HepG2 (cell line): ENCODE data around the gene ATE1. TPM values are rescaled to one million over a fixed set of nuclear protein-coding genes. Genes with fewer than 3 reads are reported as not detected.

Source experiments
- ATAC-seq: fragments of 200-7000 bp; cut with Tn5 transposase; 3 replicates; pipeline ENCODE4 v1.9.1; 2020; ENCODE audit warnings: mild to moderate bottlenecking, moderate library complexity
- BruUV-seq: library from RNA; stranded (reverse); fragments of 400-500 nt; replicated peaks from 2 replicates; lab custom pipeline; 2021; lab: Mats Ljungman, UMichigan
- CTCF ChIA-PET: fragments of 300-600 bp; formaldehyde crosslinking; extraction: SDS; loops from one replicate; lab custom pipeline; 2021; ENCODE audit warnings: low total read pairs, inconsistent platforms, low intra/inter-chr PET ratio; lab: Yijun Ruan, JAX
- POLR2A ChIA-PET: fragments of 350-600 bp; sonication (Branson Sonifier 250); formaldehyde crosslinking; loops from one replicate; lab custom pipeline; 2020; ENCODE audit warnings: antibody characterized with exemption, inconsistent platforms; lab: Yijun Ruan, JAX
- DNase-seq: peaks from one replicate; pipeline ENCODE4 v3.0.0-alpha.2; 2015; ENCODE audit warnings: low spot score
- FAIRE-seq: peaks from 3 replicates; lab custom pipeline; 2011; peaks lifted over from hg19 to GRCh38; lab: Jason Lieb, UNC
- H2AFZ ChIP-seq: one replicate; pipeline ENCODE4 v1.6.1; 2011; ENCODE audit warnings: low read length, inconsistent platforms
- H3K27ac ChIP-seq: fragments of 300-600 bp; 3 replicates; pipeline ENCODE4 v1.8.0; 2011; ENCODE audit warnings: mixed run types, mild to moderate bottlenecking, mixed read lengths, low read length, inconsistent platforms; ENCODE audit not compliant: insufficient read depth; ENCODE audit errors: extremely low read length
- H3K27me3 ChIP-seq, 2 experiments: fragments of 200-600 bp in 1 of 2; 2 replicates in 1 of 2; 3 replicates in 1 of 2; pipeline versions ENCODE4 v1.6.0 to v1.8.0; 2011; ENCODE audit warnings: low read length in 2 of 2, mild to moderate bottlenecking in 2 of 2, moderate library complexity in 2 of 2, inconsistent platforms in 1 of 2; ENCODE audit not compliant: insufficient read depth in 2 of 2, control insufficient read depth in 1 of 2
- H3K36me3 ChIP-seq, 2 experiments: fragments of 200-600 bp in 1 of 2; replicated peaks in 1 of 2; 2 replicates in 1 of 2; 3 replicates in 1 of 2; pipeline versions ENCODE4 v1.5.1 to v1.8.0; 2011; ENCODE audit warnings: low read length in 2 of 2, inconsistent platforms in 1 of 2; ENCODE audit not compliant: insufficient read depth in 2 of 2, control insufficient read depth in 1 of 2
- H3K4me1 ChIP-seq: 2 replicates; pipeline ENCODE4 v1.5.1; 2012; ENCODE audit warnings: low read length, inconsistent platforms; ENCODE audit not compliant: insufficient read depth
- H3K4me2 ChIP-seq: 2 replicates; pipeline ENCODE4 v1.6.0; 2011; ENCODE audit warnings: low read depth, low read length, inconsistent platforms
- H3K4me3 ChIP-seq, 3 experiments: fragments of 200-600 bp in 1 of 3; sonication (generic), shearing (Covaris generic) in 1 of 3; replicated peaks in 1 of 3; 2 replicates each; pipeline ENCODE4 v1.5.1; 2011 to 2016; ENCODE audit warnings: low read length in 3 of 3, inconsistent platforms in 2 of 3, low read depth in 2 of 3, mild to moderate bottlenecking in 2 of 3, control low read depth in 1 of 3, mixed read lengths in 1 of 3; ENCODE audit not compliant: insufficient read depth in 1 of 3
- H3K79me2 ChIP-seq: one replicate; pipeline ENCODE4 v1.6.1; 2011; ENCODE audit warnings: low read length, inconsistent platforms; ENCODE audit not compliant: insufficient read depth
- H3K9ac ChIP-seq: 2 replicates; pipeline ENCODE4 v1.6.0; 2011; ENCODE audit warnings: mild to moderate bottlenecking, low read depth, low read length, inconsistent platforms; ENCODE audit not compliant: insufficient read depth
- H3K9me3 ChIP-seq: 2 replicates; pipeline ENCODE4 v1.5.1; 2012; ENCODE audit warnings: mild to moderate bottlenecking, low read length
- H4K20me1 ChIP-seq: 2 replicates; pipeline ENCODE4 v1.6.0; 2011; ENCODE audit warnings: inconsistent platforms, mild to moderate bottlenecking, low read length, moderate library complexity; ENCODE audit not compliant: insufficient read depth
- ATAD3A ChIP-seq: sonication (generic); formaldehyde crosslinking; IDR thresholded peaks from 2 replicates; pipeline ENCODE4 v1.4.0; 2020; ENCODE audit warnings: missing genetic modification reagents
- FOXO1 ChIP-seq: sonication (generic); formaldehyde crosslinking; IDR thresholded peaks from 2 replicates; pipeline ENCODE4 v1.4.0; 2020; ENCODE audit warnings: missing genetic modification reagents
- HNF4A ChIP-seq: sonication (generic); formaldehyde crosslinking; IDR thresholded peaks from 2 replicates; pipeline ENCODE4 v1.4.0; 2020; ENCODE audit warnings: missing genetic modification reagents
- ISL2 ChIP-seq: sonication (generic); formaldehyde crosslinking; IDR thresholded peaks from 2 replicates; pipeline ENCODE4 v1.5.0; 2020; ENCODE audit warnings: missing genetic modification reagents
- KDM4B ChIP-seq: sonication (generic); formaldehyde crosslinking; IDR thresholded peaks from 2 replicates; pipeline ENCODE4 v1.4.0; 2020; ENCODE audit warnings: missing genetic modification reagents
- KDM6A ChIP-seq: IDR thresholded peaks from 2 replicates; pipeline ENCODE4 v1.6.1; 2016; ENCODE audit warnings: low read depth
- MEIS1 ChIP-seq: sonication (generic); formaldehyde crosslinking; IDR thresholded peaks from 2 replicates; pipeline ENCODE4 v1.9.0; 2021; ENCODE audit warnings: mild to moderate bottlenecking, missing genetic modification reagents, moderate library complexity, borderline replicate concordance
- SATB2 ChIP-seq: sonication (generic); formaldehyde crosslinking; IDR thresholded peaks from 2 replicates; pipeline ENCODE4 v1.5.0; 2020; ENCODE audit warnings: missing genetic modification reagents
- TCF12 ChIP-seq, 2 experiments: fragments of 450-650 bp in 1 of 2; sonication (generic) in 1 of 2; formaldehyde crosslinking in 1 of 2; IDR thresholded peaks; 2 replicates each; pipeline versions ENCODE4 v1.6.1 to v1.8.0; 2017 to 2022; ENCODE audit warnings: antibody characterized with exemption in 1 of 2, mild to moderate bottlenecking in 1 of 2, missing genetic modification reagents in 1 of 2, moderate library complexity in 1 of 2
- ZNF224 ChIP-seq: sonication (generic); formaldehyde crosslinking; IDR thresholded peaks from 2 replicates; pipeline ENCODE4 v1.5.0; 2020; ENCODE audit warnings: mild to moderate bottlenecking, missing genetic modification reagents
- ZNF337 ChIP-seq: sonication (generic); formaldehyde crosslinking; IDR thresholded peaks from 2 replicates; pipeline ENCODE4 v1.5.1; 2020; ENCODE audit warnings: missing genetic modification reagents, low read depth, mild to moderate bottlenecking, borderline replicate concordance
- ZNF496 ChIP-seq: sonication (generic); formaldehyde crosslinking; IDR thresholded peaks from 2 replicates; pipeline ENCODE4 v1.8.1; 2023; ENCODE audit warnings: mild to moderate bottlenecking, moderate library complexity, missing genetic modification reagents; ENCODE audit not compliant: insufficient replicate concordance
- ZNF562 ChIP-seq: sonication (generic); formaldehyde crosslinking; IDR thresholded peaks from 2 replicates; pipeline ENCODE4 v1.8.0; 2022; ENCODE audit warnings: missing genetic modification reagents, borderline replicate concordance
- ZNF773 ChIP-seq: sonication (generic); formaldehyde crosslinking; IDR thresholded peaks from 2 replicates; pipeline ENCODE4 v1.4.0; 2020; ENCODE audit warnings: missing genetic modification reagents, borderline replicate concordance
- WGBS: methylation state at CpG from one replicate; pipeline ENCODE4 v1.1.6; 2017; ENCODE audit warnings: low lambda C conversion rate; 5-methylcytosine and 5-hydroxymethylcytosine counted together
- in situ Hi-C: cut with HindIII; loops from 2 replicates; pipeline ENCODE4 v1.10.0; 2017; ENCODE audit warnings: low pct_unique_long_range_greater_than_20kb; ENCODE audit not compliant: extremely low pct_ligation_motif_present
- intact Hi-C: fragments of 100-400 bp; cut with micrococcal nuclease; formaldehyde crosslinking; loops from one replicate; pipeline ENCODE4 v1.10.0; 2022; ENCODE audit not compliant: unreplicated experiment
- polyA plus RNA-seq, 8 experiments: library from polyadenylated mRNA; depleted of rRNA in 3 of 8; stranded (reverse) in 7 of 8; unstranded in 1 of 8; fragments of >200 nt; fragmentation: Illumina TruSeq in 4 of 8; extraction: Trizol in 4 of 8; gene quantifications; 2 replicates each; pipeline versions ENCODE4 v1.2.1 to v1.2.3, GENCODE V29; 2011 to 2016; ENCODE audit warnings: low read depth in 4 of 8, missing spikeins in 1 of 8, mixed read lengths in 1 of 8; ENCODE audit not compliant: insufficient read depth in 1 of 8
- total RNA-seq, 5 experiments: library from RNA; depleted of rRNA; stranded (reverse); fragments of >200 nt; fragmentation: Illumina TruSeq; extraction: Trizol; gene quantifications; 2 replicates each; pipeline ENCODE4 v1.2.3, GENCODE V29; 2016; ENCODE audit warnings: low read depth in 1 of 5
- TF ChIP-seq, protein P1 (sequence below): sonication (generic); formaldehyde crosslinking; IDR thresholded peaks from 2 replicates; pipeline ENCODE4 v1.4.0; 2020; ENCODE audit warnings: mild to moderate bottlenecking, missing genetic modification reagents
- TF ChIP-seq, protein P2 (sequence below): sonication (generic); formaldehyde crosslinking; IDR thresholded peaks from 2 replicates; pipeline ENCODE4 v1.5.0; 2020; ENCODE audit warnings: missing genetic modification reagents
- TF ChIP-seq, protein P3 (sequence below): sonication (generic); formaldehyde crosslinking; IDR thresholded peaks from 2 replicates; pipeline ENCODE4 v1.8.1; 2023; ENCODE audit warnings: missing genetic modification reagents, mild to moderate bottlenecking, borderline replicate concordance

Gene ATE1
- total and polyA plus RNA-seq, 2 of the 13 experiments (the other 11 are each of a cell fraction or from before 2014, with no cell fraction given), result 17.5 to 42.2 TPM

DNA sequence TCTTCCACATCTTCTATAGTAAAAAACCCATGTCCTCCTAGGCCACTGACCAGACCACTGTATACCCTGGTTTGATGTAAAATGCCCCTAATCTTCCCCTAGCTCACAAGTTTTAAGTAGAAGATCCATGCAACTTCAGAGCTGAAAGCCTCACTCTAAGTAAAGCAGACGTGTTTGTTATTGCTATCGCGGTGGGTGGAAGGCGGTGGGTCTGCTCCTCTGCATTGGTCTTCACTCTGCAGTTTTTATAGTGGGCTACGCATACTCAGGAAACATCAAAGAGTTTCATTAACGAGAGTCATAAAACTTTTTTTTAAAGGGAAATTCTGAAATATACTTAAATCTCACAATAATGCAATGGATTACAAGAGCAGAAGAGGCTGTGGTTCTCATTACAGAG lies 91.7 kb downstream of the ATE1 start:
- Histone ChIP-seq H3K4me1 (0 out of 2 replicates have a peak, but pooled peaks cover 6% of the 10 kb centered on the region), H3K36me3 (peaks cover 10 to 46% of the 10 kb centered on the region in 2 experiments; a peak in 4 of 5 replicates), H3K9ac (no peak overlapping the region), H3K4me3 (no peak overlapping the region), H3K27ac (no peak overlapping the region), H3K9me3 (no peaks in the 10 kb centered on the region), H3K4me2 (no peak overlapping the region), H2AFZ (no peak overlapping the region), H4K20me1 (no peaks in the 10 kb centered on the region; the same call in 1 of the 2 replicates), H3K79me2 (no peaks in the 10 kb centered on the region), H3K27me3 (no peaks in the 10 kb centered on the region)
- ATAC-seq, result no peak
- ChIA-PET CTCF (no interaction called here), POLR2A (no interaction called here)
- in situ Hi-C loops (loop anchor here (5.0 kb wide), 1 partner anchor 51 kb away; no protein-coding TSS in a partner anchor), intact Hi-C loops (no loop called here)
- DNase-seq, result no peak
- no TSS peak for BruUV-seq
- no peak for FAIRE-seq
- WGBS, result 96% methylated on average over 6 of the region's 6 CpGs
- no peak for TF ChIP-seq SATB2 (CRISPR knock-in tag)
- TF ChIP-seq ZNF562 (CRISPR knock-in tag), result no peak

DNA sequence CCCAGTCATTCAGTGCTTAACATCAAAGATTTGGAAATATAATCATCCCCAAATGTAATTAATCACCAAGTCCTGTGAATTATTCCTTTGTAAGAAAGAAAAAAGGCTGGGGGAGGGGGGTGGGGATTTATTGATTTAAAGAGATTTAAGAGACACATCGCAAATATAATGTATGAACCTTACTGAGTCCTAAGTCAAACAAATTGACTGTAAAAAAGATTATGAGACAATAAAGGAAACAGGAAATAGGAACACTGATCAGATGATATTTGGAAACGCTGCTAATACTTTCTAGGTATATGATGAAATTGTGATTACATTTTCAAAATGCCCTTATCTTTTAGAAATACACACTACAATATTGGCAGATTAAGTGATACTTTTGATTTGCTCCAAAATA lies 92.5 kb downstream of the ATE1 start:
- 92% methylated on average over 2 of the region's 2 CpGs for WGBS
- no TSS peak for BruUV-seq

More for the DNA sequence above, 92.5 kb downstream of the ATE1 start:
- Histone ChIP-seq H3K4me3 (no peak overlapping the region), H3K27me3 (no peaks in the 10 kb centered on the region), H3K4me1 (0 out of 2 replicates have a peak, but pooled peaks cover 6% of the 10 kb centered on the region), H3K9ac (no peak overlapping the region), H3K27ac (no peak overlapping the region), H3K9me3 (no peaks in the 10 kb centered on the region), H3K79me2 (no peaks in the 10 kb centered on the region), H3K4me2 (no peak overlapping the region), H4K20me1 (no peaks in the 10 kb centered on the region; the same call in 1 of the 2 replicates), H3K36me3 (peaks cover 10 to 44% of the 10 kb centered on the region in 2 experiments; a peak in 4 of 5 replicates), H2AFZ (no peak overlapping the region)
- POLR2A ChIA-PET, result no interaction called here
- no peak for FAIRE-seq
- CTCF ChIA-PET, result no interaction called here
- in situ Hi-C loops (loop anchor here (5.0 kb wide), 1 partner anchor 52 kb away; no protein-coding TSS in a partner anchor), intact Hi-C loops (no loop called here)
- TF ChIP-seq, protein P1, sequence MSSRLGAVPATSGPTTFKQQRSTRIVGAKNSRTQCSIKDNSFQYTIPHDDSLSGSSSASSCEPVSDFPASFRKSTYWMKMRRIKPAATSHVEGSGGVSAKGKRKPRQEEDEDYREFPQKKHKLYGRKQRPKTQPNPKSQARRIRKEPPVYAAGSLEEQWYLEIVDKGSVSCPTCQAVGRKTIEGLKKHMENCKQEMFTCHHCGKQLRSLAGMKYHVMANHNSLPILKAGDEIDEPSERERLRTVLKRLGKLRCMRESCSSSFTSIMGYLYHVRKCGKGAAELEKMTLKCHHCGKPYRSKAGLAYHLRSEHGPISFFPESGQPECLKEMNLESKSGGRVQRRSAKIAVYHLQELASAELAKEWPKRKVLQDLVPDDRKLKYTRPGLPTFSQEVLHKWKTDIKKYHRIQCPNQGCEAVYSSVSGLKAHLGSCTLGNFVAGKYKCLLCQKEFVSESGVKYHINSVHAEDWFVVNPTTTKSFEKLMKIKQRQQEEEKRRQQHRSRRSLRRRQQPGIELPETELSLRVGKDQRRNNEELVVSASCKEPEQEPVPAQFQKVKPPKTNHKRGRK (CRISPR knock-in tag), result no peak
- TF ChIP-seq ISL2 (CRISPR knock-in tag) (no peak), ZNF773 (CRISPR knock-in tag) (no peak), HNF4A (CRISPR knock-in tag) (no peak), ZNF337 (CRISPR knock-in tag) (no peak), ZNF224 (CRISPR knock-in tag) (no peak), MEIS1 (CRISPR knock-in tag) (no peak), KDM4B (CRISPR knock-in tag) (no peak), KDM6A (CRISPR knock-in tag) (no peak), ATAD3A (CRISPR knock-in tag) (no peak), FOXO1 (CRISPR knock-in tag) (no peak), TCF12 (IDR thresholded peaks at IDR 0.05) (no peak), TCF12 (CRISPR knock-in tag; IDR thresholded peaks at IDR 0.05) (no peak), ZNF496 (CRISPR knock-in tag) (no peak)
- TF ChIP-seq, protein P2, sequence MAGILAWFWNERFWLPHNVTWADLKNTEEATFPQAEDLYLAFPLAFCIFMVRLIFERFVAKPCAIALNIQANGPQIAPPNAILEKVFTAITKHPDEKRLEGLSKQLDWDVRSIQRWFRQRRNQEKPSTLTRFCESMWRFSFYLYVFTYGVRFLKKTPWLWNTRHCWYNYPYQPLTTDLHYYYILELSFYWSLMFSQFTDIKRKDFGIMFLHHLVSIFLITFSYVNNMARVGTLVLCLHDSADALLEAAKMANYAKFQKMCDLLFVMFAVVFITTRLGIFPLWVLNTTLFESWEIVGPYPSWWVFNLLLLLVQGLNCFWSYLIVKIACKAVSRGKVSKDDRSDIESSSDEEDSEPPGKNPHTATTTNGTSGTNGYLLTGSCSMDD (CRISPR knock-in tag), result no peak
- TF ChIP-seq, protein P3, sequence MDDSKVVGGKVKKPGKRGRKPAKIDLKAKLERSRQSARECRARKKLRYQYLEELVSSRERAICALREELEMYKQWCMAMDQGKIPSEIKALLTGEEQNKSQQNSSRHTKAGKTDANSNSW, result no peak
- DNase-seq, result no peak
- no peak for ATAC-seq
